HEK293T (cell line): Measurements from ENCODE around the gene UVSSA.
A peak's percentile ranks its signal among the peaks of the same experiment; 100 is the strongest.

ENCODE experiments used
- CTCF ChIA-PET: fragments of 350-600 bp; formaldehyde crosslinking; extraction: SDS; loops from one replicate; lab custom pipeline; 2021; ENCODE audit warnings: antibody characterized with exemption, inconsistent platforms; lab: Yijun Ruan, JAX
- POLR2A ChIA-PET: fragments of 350-600 bp; formaldehyde crosslinking; extraction: SDS; loops from one replicate; lab custom pipeline; 2020; ENCODE audit warnings: antibody characterized with exemption, inconsistent platforms; lab: Yijun Ruan, JAX
- DNase-seq: peaks from one replicate; pipeline ENCODE4 v3.0.0; 2012; ENCODE audit warnings: mixed read lengths; ENCODE audit errors: extremely low spot score
- ARNT ChIP-seq: fragments of 450-650 bp; IDR thresholded peaks from 2 replicates; pipeline ENCODE4 v1.6.1; 2017; ENCODE audit warnings: mild to moderate bottlenecking
- BHLHE40 ChIP-seq: fragments of 450-650 bp; IDR thresholded peaks from 2 replicates; pipeline ENCODE4 v1.6.1; 2016; ENCODE audit warnings: mild to moderate bottlenecking, moderate library complexity, borderline replicate concordance
- CTBP1 ChIP-seq: fragments of 450-650 bp; IDR thresholded peaks from 2 replicates; pipeline ENCODE4 v1.6.1; 2016; ENCODE audit warnings: borderline replicate concordance
- ELF4 ChIP-seq: fragments of 450-650 bp; IDR thresholded peaks from 2 replicates; pipeline ENCODE4 v1.6.1; 2017; ENCODE audit warnings: antibody characterized with exemption
- FOXA1 ChIP-seq: fragments of 450-650 bp; IDR thresholded peaks from 2 replicates; pipeline ENCODE4 v1.6.1; 2016; ENCODE audit warnings: mild to moderate bottlenecking
- FOXK2 ChIP-seq: fragments of 450-650 bp; IDR thresholded peaks from 2 replicates; pipeline ENCODE4 v1.6.1; 2016; ENCODE audit warnings: mild to moderate bottlenecking
- FOXM1 ChIP-seq: fragments of 450-650 bp; IDR thresholded peaks from 2 replicates; pipeline ENCODE4 v1.6.1; 2017; ENCODE audit warnings: mild to moderate bottlenecking, borderline replicate concordance
- HDGF ChIP-seq: fragments of 450-650 bp; IDR thresholded peaks from 2 replicates; pipeline ENCODE4 v1.6.1; 2017; ENCODE audit warnings: antibody characterized with exemption, borderline replicate concordance
- L3MBTL2 ChIP-seq: fragments of 450-650 bp; conservative IDR thresholded peaks from 2 replicates; pipeline ENCODE4 v1.6.1; 2016; ENCODE audit warnings: mild to moderate bottlenecking
- LEF1 ChIP-seq: fragments of 450-650 bp; IDR thresholded peaks from 2 replicates; pipeline ENCODE4 v1.6.1; 2017; ENCODE audit warnings: mild to moderate bottlenecking, borderline replicate concordance
- NFRKB ChIP-seq: fragments of 450-650 bp; IDR thresholded peaks from 2 replicates; pipeline ENCODE4 v1.6.1; 2016; ENCODE audit warnings: mild to moderate bottlenecking, moderate library complexity
- SP1 ChIP-seq: fragments of 450-650 bp; IDR thresholded peaks from 2 replicates; pipeline ENCODE4 v1.6.1; 2017
- SUZ12 ChIP-seq: fragments of 450-650 bp; IDR thresholded peaks from 2 replicates; pipeline ENCODE4 v1.6.1; 2016; ENCODE audit warnings: mild to moderate bottlenecking
- TARDBP ChIP-seq: fragments of 450-650 bp; IDR thresholded peaks from 2 replicates; pipeline ENCODE4 v1.6.1; 2016
- ZNF384 ChIP-seq: fragments of 450-650 bp; IDR thresholded peaks from 2 replicates; pipeline ENCODE4 v1.6.1; 2016
- TF ChIP-seq, protein P1 (sequence below): fragments of 450-650 bp; IDR thresholded peaks from 2 replicates; pipeline ENCODE4 v1.6.1; 2016

The UVSSA gene

DNA sequence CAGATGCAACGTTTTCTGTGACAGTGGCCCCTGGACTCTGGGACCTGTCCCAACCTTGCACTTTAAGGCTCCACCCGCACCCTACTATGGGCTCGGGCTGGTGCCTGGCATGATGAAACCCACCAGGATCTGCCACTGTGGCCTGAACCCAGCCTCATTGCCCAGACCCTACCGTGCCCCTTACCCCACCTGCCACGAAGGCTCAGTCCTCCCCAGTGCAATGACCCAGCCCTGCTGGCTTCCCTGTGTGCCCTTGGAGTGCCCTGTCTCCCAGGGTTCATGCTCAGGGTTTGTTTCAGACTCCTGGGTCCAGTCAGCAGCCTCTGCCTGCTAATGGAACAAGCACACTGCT lies 3.1 kb downstream of the UVSSA start:
- CTCF ChIA-PET, result no interaction called here
- no peak for DNase-seq
- POLR2A ChIA-PET, result no interaction called here
- TF ChIP-seq FOXA1, result no peak
- no peak for TF ChIP-seq L3MBTL2
- TF ChIP-seq FOXK2, result no peak
- no peak for TF ChIP-seq NFRKB
- TF ChIP-seq BHLHE40, result no peak
- no peak for TF ChIP-seq SUZ12
- TF ChIP-seq ZNF384, result no peak
- no peak for TF ChIP-seq ARNT
- no peak for TF ChIP-seq FOXM1
- TF ChIP-seq HDGF, result no peak
- TF ChIP-seq LEF1, result no peak

DNA sequence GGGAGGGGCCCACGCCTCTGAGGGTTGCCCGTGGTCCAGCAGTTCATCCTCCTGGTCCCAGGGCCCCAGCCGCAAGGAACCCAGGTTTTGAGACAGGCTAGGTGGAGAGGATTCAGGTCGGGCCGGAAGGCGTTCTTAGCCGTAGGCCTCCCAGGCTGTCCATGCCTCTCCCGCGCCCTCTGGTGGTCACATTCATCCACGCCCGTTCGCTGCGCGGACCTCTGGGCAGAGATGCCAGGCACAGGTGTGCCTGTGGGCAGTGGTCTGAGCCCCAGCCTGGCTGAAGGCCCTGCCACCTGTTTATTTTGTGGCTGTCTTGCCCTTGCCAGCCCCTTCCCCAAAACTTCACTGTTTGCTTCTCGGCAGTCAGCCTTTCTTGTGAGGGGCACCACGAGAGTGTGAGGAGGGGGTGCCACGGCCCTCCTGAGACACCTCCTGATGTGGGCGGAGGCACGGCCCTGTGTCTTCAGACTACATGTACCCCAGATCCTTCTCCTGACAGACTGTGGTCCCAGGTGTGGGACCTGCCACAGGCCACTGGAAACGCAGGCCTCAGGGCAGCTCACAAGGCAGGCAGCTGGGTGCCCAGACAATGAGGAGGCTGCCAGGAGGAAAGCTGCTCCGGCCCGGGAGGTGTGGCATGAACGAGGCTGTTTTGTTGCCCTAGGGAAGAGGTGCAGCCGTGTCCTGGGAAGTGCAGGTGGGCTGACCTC lies 5.0 kb downstream of the UVSSA start:
- ChIA-PET CTCF (interaction anchor here (0.6 to 1.4 kb wide), 2 partner anchors 220 to 318 kb away, joined by 3 read pairs; no protein-coding TSS in a partner anchor), POLR2A (no interaction called here)
- TF ChIP-seq, protein P1, sequence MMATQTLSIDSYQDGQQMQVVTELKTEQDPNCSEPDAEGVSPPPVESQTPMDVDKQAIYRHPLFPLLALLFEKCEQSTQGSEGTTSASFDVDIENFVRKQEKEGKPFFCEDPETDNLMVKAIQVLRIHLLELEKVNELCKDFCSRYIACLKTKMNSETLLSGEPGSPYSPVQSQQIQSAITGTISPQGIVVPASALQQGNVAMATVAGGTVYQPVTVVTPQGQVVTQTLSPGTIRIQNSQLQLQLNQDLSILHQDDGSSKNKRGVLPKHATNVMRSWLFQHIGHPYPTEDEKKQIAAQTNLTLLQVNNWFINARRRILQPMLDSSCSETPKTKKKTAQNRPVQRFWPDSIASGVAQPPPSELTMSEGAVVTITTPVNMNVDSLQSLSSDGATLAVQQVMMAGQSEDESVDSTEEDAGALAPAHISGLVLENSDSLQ, result no peak
- no peak for TF ChIP-seq FOXM1
- TF ChIP-seq HDGF, result no peak
- no peak for TF ChIP-seq CTBP1
- no peak for TF ChIP-seq L3MBTL2
- TF ChIP-seq FOXA1, result no peak
- TF ChIP-seq FOXK2, result no peak
- peak; percentile 83 for DNase-seq

DNA sequence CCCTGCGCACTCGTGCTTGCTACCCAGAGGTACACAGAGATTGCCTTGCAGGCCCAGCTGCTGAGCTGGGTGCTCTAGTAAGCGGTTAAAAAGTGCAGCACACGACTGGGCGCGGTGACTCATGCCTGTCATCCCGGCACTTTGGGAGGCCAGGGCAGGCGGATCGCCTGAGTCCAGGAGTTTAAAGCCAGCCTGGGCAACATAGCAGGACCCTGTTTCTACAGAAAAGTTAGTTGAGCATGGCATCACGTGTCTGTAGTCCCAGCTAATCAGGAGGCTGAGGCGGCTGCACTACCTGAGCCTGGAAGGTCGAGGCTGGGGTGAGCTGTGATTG lies 5.5 kb downstream of the UVSSA start:
- DNase-seq, result no peak
- ChIA-PET CTCF (interaction anchor here (0.6 to 1.4 kb wide), 2 partner anchors 221 to 318 kb away, joined by 3 read pairs; no protein-coding TSS in a partner anchor), POLR2A (no interaction called here)
- no peak for TF ChIP-seq ZNF384
- no peak for TF ChIP-seq L3MBTL2
- TF ChIP-seq CTBP1, result no peak
- no peak for TF ChIP-seq ELF4
- TF ChIP-seq BHLHE40, result no peak
- TF ChIP-seq, protein P1, result no peak
- TF ChIP-seq HDGF, result no peak
- no peak for TF ChIP-seq ARNT
- TF ChIP-seq NFRKB, result no peak
- no peak for TF ChIP-seq FOXK2
- TF ChIP-seq LEF1, result no peak
- TF ChIP-seq FOXA1, result no peak
- no peak for TF ChIP-seq SUZ12
- no peak for TF ChIP-seq FOXM1
- no peak for TF ChIP-seq TARDBP
- TF ChIP-seq SP1, result no peak

DNA sequence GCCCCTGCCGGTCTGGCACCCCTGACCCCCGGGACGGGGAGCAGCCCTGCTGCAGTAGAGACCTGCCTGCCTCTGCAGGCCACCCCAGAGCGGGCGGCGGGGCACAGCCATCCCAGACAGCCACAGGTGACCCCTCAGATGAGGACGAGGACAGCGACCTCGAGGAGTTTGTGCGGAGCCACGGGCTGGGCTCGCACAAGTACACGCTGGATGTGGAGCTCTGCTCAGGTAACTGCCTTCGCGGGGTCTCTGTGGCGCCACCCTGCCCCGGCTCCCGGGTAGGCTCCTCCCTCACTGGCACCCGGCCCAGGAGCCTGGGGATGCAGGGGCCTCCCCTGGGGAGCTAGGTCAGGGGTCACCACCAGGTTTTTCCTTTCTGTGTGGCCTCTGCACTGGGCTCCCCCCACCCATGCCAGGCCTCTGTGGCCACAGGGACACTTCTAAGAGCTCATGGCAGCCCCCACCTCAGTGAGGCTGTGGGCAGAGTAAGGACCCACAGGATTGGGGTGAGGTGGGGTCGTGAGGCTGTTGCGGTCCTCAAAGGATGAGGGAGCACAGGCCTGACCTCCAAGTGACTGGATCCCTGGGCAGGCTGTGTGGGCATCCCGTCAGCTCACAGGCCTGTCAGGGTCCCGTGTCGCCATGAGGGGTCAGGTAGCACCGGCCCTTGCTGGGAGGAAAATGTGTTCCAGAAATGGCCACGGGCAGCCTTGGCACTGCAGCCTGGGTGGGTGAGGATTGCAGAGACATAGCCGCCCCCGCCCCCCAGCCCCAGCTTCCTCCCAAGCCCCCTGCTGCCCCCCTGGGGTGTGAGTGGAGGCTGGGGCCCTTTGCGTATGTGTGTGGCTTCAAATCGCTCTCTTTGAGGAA lies 6.4 kb downstream of the UVSSA start:
- no peak for TF ChIP-seq SP1
- TF ChIP-seq FOXM1, result no peak
- TF ChIP-seq, protein P1, result no peak
- no peak for TF ChIP-seq LEF1
- TF ChIP-seq NFRKB, result no peak
- no peak for TF ChIP-seq BHLHE40
- TF ChIP-seq ARNT, result no peak
- TF ChIP-seq ZNF384, result no peak
- no peak for TF ChIP-seq CTBP1
- no peak for TF ChIP-seq FOXA1
- TF ChIP-seq SUZ12, result no peak
- no peak for TF ChIP-seq HDGF
- no peak for TF ChIP-seq ELF4
- POLR2A ChIA-PET, result no interaction called here
- CTCF ChIA-PET, result interaction anchor here (0.6 to 1.4 kb wide), 2 partner anchors 44 to 222 kb away, joined by 3 to 5 read pairs; no protein-coding TSS in a partner anchor
- no peak for DNase-seq

DNA sequence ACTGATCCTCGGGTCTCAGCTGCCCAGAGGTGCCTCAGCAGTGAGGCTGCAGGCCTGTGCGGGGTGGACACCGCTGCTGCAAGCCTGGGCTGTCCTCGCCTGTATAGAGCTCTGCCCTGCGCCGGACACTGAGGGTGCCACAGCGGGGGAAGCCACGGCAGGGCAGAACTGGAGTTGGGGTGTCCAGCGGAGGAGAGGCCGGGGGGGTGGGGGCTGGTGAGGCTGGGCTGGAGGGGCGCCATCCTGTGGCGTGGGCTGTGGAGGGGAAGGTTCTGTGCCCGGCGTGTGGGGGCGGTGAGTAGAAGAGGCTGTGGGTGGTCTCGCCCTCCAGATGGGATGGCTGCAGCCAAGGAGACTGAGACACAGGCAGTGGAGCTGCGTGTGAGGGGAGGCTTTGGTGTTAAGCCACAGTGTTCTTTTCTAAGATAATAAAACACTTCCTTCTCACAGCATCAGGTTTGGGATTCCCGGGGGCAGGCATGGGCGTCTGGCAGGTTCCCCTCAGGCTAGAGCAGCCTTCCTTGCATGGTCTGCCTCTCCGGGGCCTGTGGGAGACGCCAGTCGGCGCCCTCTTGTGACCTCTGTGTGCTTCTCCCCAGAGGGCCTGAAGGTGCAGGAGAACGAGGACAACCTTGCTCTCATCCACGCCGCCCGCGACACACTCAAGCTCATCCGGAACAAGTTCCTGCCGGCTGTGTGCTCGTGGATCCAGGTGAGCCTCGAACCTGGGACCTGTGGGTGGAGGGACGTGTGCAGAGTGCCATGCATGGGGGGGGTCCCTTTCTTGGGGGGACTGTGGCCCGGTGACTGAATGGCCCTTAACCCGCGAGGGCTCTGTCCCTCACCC lies 7.4 kb downstream of the UVSSA start:
- POLR2A ChIA-PET, result interaction anchor here (1.0 kb wide), 1 partner anchor 180 kb away, joined by 3 read pairs; no protein-coding TSS in a partner anchor
- no peak for DNase-seq
- CTCF ChIA-PET, result interaction anchor here (0.6 kb wide), 1 partner anchor 45 kb away, joined by 5 read pairs; no protein-coding TSS in a partner anchor
- TF ChIP-seq CTBP1, result no peak
- no peak for TF ChIP-seq FOXA1
- no peak for TF ChIP-seq ZNF384
- no peak for TF ChIP-seq L3MBTL2
- no peak for TF ChIP-seq SUZ12
- no peak for TF ChIP-seq NFRKB
